ENCODE data around the gene GRHL3.
"Not testable (repeated sequence)": the region's sequence is repeated elsewhere in the genome, so short reads cannot be mapped to it uniquely, and the experiment has no call there.

- TF ChIP-seq POLR2AphosphoS5, POLR2A (IDR thresholded peaks at IDR 0.05): not testable (repeated sequence)
- TF ChIP-seq, protein P1, sequence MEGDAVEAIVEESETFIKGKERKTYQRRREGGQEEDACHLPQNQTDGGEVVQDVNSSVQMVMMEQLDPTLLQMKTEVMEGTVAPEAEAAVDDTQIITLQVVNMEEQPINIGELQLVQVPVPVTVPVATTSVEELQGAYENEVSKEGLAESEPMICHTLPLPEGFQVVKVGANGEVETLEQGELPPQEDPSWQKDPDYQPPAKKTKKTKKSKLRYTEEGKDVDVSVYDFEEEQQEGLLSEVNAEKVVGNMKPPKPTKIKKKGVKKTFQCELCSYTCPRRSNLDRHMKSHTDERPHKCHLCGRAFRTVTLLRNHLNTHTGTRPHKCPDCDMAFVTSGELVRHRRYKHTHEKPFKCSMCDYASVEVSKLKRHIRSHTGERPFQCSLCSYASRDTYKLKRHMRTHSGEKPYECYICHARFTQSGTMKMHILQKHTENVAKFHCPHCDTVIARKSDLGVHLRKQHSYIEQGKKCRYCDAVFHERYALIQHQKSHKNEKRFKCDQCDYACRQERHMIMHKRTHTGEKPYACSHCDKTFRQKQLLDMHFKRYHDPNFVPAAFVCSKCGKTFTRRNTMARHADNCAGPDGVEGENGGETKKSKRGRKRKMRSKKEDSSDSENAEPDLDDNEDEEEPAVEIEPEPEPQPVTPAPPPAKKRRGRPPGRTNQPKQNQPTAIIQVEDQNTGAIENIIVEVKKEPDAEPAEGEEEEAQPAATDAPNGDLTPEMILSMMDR (IDR thresholded peaks at IDR 0.05) = not testable (repeated sequence)
Observed at GRCh38 chr1:24274203-24275103, 44.7 kb upstream of the GRHL3 start.
